HepG2 (cell line): ENCODE measurements around the gene ARHGAP36.

ENCODE experiments used
- BRCA1 ChIP-seq: sonication (generic); formaldehyde crosslinking; IDR thresholded peaks from 2 replicates; pipeline ENCODE4 v1.4.0; 2020; ENCODE audit warnings: missing genetic modification reagents
- FOXA1 ChIP-seq, 2 experiments: fragments of 450-650 bp in 1 of 2; sonication (generic) in 1 of 2; formaldehyde crosslinking in 1 of 2; IDR thresholded peaks; 2 replicates each; pipeline versions ENCODE4 v1.4.0 to v1.6.1; 2016 to 2020; ENCODE audit warnings: missing genetic modification reagents in 1 of 2
- JUN ChIP-seq: sonication (generic); formaldehyde crosslinking; IDR thresholded peaks from 2 replicates; pipeline ENCODE4 v1.4.0; 2020; ENCODE audit warnings: mild to moderate bottlenecking, missing genetic modification reagents
- KDM1A ChIP-seq: IDR thresholded peaks from 2 replicates; pipeline ENCODE4 v1.6.1; 2016; ENCODE audit warnings: missing compliant biosample characterization
- NFIC ChIP-seq: IDR thresholded peaks from 2 replicates; pipeline ENCODE4 v1.6.1; 2012; ENCODE audit warnings: mild to moderate bottlenecking, low read length, inconsistent platforms
- POLR2A ChIP-seq, 2 experiments: IDR thresholded peaks; 2 replicates each; pipeline ENCODE4 v1.6.1; 2011; ENCODE audit warnings: low read depth in 2 of 2, low read length in 2 of 2, mild to moderate bottlenecking in 1 of 2, moderate library complexity in 1 of 2; ENCODE audit not compliant: insufficient read depth in 1 of 2
- RELA ChIP-seq: sonication (generic); formaldehyde crosslinking; IDR thresholded peaks from 2 replicates; pipeline ENCODE4 v1.4.0; 2020; ENCODE audit warnings: missing genetic modification reagents
- RORA ChIP-seq: sonication (generic); formaldehyde crosslinking; IDR thresholded peaks from 2 replicates; pipeline ENCODE4 v1.5.0; 2020; ENCODE audit warnings: mild to moderate bottlenecking, missing genetic modification reagents, moderate library complexity
- TARDBP ChIP-seq: sonication (generic); formaldehyde crosslinking; IDR thresholded peaks from 2 replicates; pipeline ENCODE4 v1.8.0; 2022; ENCODE audit warnings: mild to moderate bottlenecking, missing genetic modification reagents
- ZNF138 ChIP-seq: sonication (generic); formaldehyde crosslinking; IDR thresholded peaks from 2 replicates; pipeline ENCODE4 v1.5.0; 2020; ENCODE audit warnings: mild to moderate bottlenecking, low read depth, missing genetic modification reagents
- ZNF280B ChIP-seq: sonication (generic); formaldehyde crosslinking; IDR thresholded peaks from 2 replicates; pipeline ENCODE4 v1.5.0; 2020; ENCODE audit warnings: missing genetic modification reagents, mild to moderate bottlenecking, borderline replicate concordance
- TF ChIP-seq, protein P1 (sequence below): sonication (generic); formaldehyde crosslinking; IDR thresholded peaks from 2 replicates; pipeline ENCODE4 v1.4.0; 2020; ENCODE audit warnings: mild to moderate bottlenecking, missing genetic modification reagents

- TF ChIP-seq TARDBP (CRISPR knock-in tag) (no peak), JUN (CRISPR knock-in tag) (no peak), BRCA1 (CRISPR knock-in tag) (no peak), FOXA1 (IDR thresholded peaks at IDR 0.05) (no peak), FOXA1 (CRISPR knock-in tag; IDR thresholded peaks at IDR 0.05) (no peak), RORA (CRISPR knock-in tag) (no peak), NFIC (no peak), ZNF280B (no peak), POLR2A (IDR thresholded peaks at IDR 0.05; ENCODE audit: insufficient read depth in 1 of 2, low read depth in 2 of 2, low read length in 2 of 2) (no peak), KDM1A (no peak), ZNF138 (CRISPR knock-in tag) (no peak), RELA (CRISPR knock-in tag) (no peak)
- TF ChIP-seq, protein P1, sequence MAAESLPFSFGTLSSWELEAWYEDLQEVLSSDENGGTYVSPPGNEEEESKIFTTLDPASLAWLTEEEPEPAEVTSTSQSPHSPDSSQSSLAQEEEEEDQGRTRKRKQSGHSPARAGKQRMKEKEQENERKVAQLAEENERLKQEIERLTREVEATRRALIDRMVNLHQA (CRISPR knock-in tag) = no peak
Measured at GRCh38 chrX:131072871-131073571, 14.9 kb downstream of the ARHGAP36 start.
